Caki2 (cell line): ENCODE measurements around the gene NOL11. TPM values are rescaled to one million over a fixed set of nuclear protein-coding genes. Genes with fewer than 3 reads are reported as not detected.
"Not testable (repeated sequence)": the region's sequence is repeated elsewhere in the genome, so short reads cannot be mapped to it uniquely, and the experiment has no call there.

Source experiments
- DNase-seq: peaks from one replicate; pipeline ENCODE4 v3.0.0-alpha.2; 2015; ENCODE audit warnings: low read depth
- in situ Hi-C: cut with HindIII; loops from 2 replicates; pipeline ENCODE4 v1.10.0; 2016; ENCODE audit warnings: low sequenced_read_pairs, low pct_unique_long_range_greater_than_20kb, mixed read lengths
- total RNA-seq: library from RNA; depleted of rRNA; stranded (reverse); fragments of >200 nt; shearing (Covaris generic); gene quantifications from 2 replicates; pipeline ENCODE4 v1.2.3, GENCODE V29; 2014; ENCODE audit warnings: low replicate concordance

NOL11 gene
- total RNA-seq, 1 experiment from 2014 or later = 64.5 TPM

GRCh38 chr17:67700725-67701119, 17.0 kb upstream of the NOL11 start:
- in situ Hi-C loops = no loop called here
- DNase-seq = no peak

GRCh38 chr17:67702861-67703260, 14.9 kb upstream of the NOL11 start:
- in situ Hi-C loops, DNase-seq: not testable (repeated sequence)

- DNase-seq = no peak
- in situ Hi-C loops = no loop called here
Observed at GRCh38 chr17:67707442-67707841, 10.3 kb upstream of the NOL11 start.

- in situ Hi-C loops = no loop called here
- DNase-seq = no peak
Observed at GRCh38 chr17:67708378-67708777, 9.4 kb upstream of the NOL11 start.

DNA sequence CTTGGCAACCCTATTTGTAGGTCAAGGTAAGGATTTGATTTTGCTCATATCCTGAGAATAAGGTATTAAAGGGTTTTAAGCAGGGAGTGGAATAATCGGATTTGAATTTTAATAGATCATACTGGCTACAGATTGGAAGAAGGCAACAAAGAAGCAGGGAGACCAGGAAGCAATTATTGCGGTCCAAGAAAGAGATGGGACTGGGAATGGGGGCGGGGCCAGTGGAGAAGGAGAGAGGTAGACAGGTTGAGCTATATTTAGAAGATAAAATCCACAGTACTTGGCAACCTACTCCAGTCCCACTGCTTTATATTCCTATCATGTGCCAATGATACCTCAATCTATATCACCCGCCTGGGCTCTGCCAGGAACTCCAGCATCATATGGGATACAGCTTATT, 5.8 kb upstream of the NOL11 start:
- in situ Hi-C loops = no loop called here
- no peak for DNase-seq

DNA sequence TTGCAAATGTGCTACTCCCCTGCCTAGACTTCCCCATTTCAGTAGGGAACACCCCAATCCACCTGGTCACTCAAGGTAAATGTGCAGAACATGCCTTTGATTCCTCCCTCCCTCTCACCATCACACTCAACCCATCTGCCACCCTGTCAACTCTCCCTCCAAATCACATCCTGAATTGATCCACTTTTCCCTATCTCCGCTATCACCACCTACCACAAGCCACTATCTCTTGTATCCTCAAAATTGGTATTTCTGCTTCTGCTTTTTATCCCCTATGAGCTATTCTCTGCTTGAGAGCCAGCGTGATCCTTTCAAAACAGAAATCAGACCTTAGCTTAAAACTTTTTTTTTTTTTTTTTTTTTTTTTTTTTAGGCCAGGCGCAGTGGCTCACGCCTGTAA, 5.4 kb upstream of the NOL11 start:
- in situ Hi-C loops = no loop called here
- DNase-seq = no peak

GRCh38 chr17:67713169-67713568, 4.6 kb upstream of the NOL11 start:
- in situ Hi-C loops = no loop called here

GRCh38 chr17:67716405-67716798, 1.3 kb upstream of the NOL11 start:
- DNase-seq = no peak
- in situ Hi-C loops = no loop called here

More at GRCh38 chr17:67713169-67713568, 4.6 kb upstream of the NOL11 start:
- no peak for DNase-seq

DNA sequence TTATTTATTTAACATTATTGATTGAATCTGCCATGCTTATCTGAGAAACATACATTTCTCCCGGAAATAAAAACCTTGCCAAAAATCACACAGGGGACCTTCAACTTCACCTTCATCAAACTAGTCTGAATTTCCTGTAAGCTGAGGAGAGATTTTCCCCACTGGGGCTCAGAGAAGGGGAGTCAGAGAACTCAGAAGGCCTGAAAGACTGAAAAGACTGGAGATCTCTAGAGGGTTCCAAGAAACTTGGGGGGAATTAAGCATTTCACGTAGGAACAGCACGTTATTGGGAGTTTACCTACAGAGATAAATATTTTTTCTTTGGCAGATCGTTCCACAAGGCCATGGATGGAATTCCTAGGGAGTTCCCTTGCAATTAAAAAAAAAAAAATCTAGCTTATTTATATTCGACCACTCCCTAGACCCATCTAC, 528 bp upstream of the NOL11 start:
- in situ Hi-C loops = no loop called here
- DNase-seq = no peak

DNA sequence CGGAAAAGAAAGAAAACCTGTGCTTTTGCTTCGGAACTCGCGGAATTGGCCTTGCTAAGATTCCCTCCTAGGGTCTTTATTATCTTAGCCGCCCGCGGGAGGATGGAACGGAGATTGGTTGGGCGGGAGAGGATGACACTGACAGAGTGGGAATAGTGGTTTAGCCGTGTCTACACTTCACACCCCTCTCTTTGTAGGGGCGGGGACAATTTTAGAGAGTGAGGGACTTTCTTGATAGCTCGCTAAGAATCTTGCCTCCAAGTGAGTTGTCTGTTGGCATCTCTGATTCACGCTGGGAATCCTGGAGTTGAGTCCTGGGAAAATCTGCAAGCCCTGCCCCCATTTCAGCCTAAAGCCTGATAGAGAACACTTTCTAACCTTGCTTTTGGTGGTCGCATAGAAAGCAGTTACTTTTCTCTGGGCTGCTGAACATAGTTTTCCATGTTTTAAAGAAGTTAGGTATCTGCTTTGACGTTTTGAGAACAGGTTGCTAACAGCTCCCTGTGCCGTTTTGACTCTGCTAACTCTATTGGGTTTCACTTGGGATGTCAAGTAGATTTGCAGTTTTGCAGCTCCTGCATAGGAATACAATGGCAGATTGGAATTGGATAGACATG, 697 bp downstream of the NOL11 start:
- peak; percentile 23 for DNase-seq
- in situ Hi-C loops = no loop called here

DNA sequence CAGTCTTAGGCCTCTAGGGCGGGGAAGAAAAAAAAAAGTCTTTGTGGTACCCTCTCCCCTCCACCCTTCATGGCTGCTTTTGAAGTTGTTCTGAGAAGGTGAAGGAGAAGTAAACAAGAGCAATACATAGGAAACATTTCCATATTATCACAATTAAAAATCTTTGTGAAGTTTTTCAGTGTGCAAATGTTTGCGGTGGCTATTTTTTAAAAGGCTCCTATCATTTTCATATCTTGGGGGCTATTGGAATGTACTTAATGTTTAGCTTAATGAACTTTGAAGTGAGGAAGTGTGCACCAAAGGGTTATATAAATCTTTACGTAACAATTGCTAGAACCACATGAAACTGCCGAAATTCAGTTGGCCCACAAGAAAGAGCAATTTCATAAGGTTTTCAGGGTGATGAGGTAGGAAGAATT, 7.6 kb downstream of the NOL11 start:
- DNase-seq = no peak
- in situ Hi-C loops = no loop called here

DNA sequence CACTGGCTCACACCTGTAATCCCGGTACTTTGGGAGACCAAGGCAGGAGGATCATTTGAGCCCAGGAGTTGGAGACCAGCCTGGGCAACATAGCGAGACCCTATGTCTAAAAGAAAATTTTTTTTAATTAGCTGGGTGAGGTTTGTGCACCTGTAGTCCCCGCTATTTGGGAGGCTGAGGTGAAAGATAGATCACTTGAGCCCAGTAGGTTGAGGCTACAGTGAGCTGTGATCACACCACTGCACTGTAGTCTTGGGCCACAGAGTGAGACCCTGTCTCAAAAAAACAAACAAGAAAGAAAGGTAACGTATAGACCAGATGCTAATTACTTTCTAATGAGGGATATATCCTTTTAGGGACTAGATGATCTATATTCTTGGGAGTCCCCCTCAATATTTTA, 8.1 kb downstream of the NOL11 start:
- DNase-seq = no peak
- in situ Hi-C loops = no loop called here

DNA sequence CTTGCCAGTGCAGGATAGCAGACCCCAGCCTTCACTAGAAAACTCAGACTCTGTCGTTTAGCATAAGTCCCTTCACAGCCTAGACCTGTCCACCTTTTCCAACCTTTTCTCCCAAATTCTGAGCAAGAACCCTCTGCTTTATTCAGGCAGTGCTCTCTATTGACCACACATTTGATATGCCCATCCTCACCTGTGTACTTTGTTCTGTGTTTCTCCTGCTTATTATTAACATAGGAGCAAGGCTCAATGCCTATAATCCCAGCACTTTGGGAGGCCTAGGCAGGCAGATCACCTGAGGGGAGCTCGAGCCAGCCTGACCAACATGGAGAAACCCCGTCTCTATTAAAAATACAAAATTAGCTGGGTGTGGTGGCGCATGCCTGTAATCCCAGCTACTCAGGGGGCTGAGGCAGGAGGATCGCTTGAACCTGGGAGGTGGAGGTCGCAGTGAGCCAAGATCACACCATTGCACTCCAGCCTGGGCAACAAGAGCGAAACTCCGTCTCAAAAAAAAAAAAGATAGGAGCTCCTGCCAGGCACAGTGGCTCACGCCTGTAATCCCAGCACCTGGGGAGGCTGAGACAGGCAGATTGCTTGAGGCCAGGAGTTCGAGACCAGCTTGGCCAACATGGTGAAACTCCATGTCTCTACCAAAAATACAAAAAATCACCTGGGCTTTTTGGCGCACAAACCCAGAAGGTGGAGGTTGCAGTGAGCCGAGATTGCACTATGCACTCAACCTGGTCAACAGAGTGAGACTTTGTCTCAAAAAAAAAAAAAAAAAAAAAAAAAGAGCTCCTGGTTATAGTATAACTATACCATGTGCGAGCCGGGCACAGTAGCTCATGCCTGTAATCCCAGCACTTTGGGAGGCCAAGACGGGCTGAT, 9.7 kb downstream of the NOL11 start:
- in situ Hi-C loops, DNase-seq: not testable (repeated sequence)

GRCh38 chr17:67729903-67730302, 12.2 kb downstream of the NOL11 start:
- DNase-seq = no peak
- in situ Hi-C loops = no loop called here

GRCh38 chr17:67730731-67731130, 13.0 kb downstream of the NOL11 start:
- in situ Hi-C loops = no loop called here
- no peak for DNase-seq

GRCh38 chr17:67733449-67733848, 15.7 kb downstream of the NOL11 start:
- no peak for DNase-seq
- in situ Hi-C loops = no loop called here

GRCh38 chr17:67737145-67737544, 19.4 kb downstream of the NOL11 start:
- no peak for DNase-seq
- in situ Hi-C loops = no loop called here

DNA sequence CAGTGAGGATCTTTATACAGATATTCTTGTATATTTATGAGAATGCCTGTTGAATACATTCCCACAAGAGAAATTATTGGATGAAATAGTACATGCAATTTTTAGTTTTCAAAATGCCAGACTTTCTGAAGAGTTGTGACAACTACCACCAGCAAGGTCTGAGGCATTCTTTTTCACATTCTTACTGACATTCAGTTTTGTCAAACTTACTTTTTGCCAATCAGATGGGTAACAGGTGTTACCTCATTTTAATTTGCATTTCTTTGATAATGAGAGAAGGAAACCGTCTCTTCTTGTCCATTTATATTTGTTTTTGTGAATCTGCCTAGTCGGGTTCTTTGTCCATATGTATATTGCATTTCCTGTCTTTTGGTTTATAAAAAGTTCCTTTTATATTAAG, 24.3 kb downstream of the NOL11 start:
- DNase-seq = no peak
- in situ Hi-C loops = no loop called here

GRCh38 chr17:67746704-67747571, 29.2 kb downstream of the NOL11 start:
- no peak for DNase-seq
- in situ Hi-C loops = no loop called here
